Stimulated activated CD4-positive, alpha-beta T cell treated with anti-CD3 and anti-CD28 coated beads, Interleukin-15, amount 100 ng/mL, for 1 hour (primary cell): ENCODE measurements around the gene PIGQ.

Experiments
- DNase-seq, 2 donors: peaks; one replicate each; pipeline ENCODE4 v3.0.0-alpha.2; 2020; ENCODE audit warnings: low read depth in 1 of 2, low spot score in 1 of 2

The PIGQ gene

GRCh38 chr16:534135-534534 is 35.6 kb upstream of the PIGQ start:
- DNase-seq = no peak

DNA sequence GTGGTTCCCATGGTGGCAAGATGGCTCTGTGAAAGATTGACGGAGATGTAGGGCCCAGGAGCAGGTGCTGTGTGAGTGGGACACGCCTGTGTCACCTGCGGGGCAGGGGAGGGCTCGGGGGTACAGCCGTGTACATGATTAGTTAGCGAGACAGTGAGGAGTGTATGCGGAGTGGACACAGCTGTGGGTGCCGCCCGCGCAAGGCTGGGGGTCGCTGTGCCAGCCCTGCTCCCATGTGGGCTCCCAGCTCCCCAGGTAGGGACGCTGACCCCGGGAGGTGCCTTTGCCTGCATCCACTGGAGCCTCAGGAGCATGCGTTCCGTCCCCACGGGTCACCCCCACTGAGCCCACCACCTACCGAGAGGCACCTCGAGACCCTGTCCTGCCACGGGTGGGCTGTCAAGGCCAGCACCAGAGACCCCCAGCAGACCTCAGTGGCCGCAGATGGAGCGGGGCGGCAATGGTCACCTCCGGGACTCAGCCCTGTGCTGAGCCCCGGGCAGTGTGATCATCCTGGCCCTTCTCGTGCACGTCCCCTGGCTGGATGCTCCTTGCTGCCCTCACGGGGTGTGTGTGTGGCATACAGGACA is 34.8 kb upstream of the PIGQ start:
- DNase-seq = no peak

DNA sequence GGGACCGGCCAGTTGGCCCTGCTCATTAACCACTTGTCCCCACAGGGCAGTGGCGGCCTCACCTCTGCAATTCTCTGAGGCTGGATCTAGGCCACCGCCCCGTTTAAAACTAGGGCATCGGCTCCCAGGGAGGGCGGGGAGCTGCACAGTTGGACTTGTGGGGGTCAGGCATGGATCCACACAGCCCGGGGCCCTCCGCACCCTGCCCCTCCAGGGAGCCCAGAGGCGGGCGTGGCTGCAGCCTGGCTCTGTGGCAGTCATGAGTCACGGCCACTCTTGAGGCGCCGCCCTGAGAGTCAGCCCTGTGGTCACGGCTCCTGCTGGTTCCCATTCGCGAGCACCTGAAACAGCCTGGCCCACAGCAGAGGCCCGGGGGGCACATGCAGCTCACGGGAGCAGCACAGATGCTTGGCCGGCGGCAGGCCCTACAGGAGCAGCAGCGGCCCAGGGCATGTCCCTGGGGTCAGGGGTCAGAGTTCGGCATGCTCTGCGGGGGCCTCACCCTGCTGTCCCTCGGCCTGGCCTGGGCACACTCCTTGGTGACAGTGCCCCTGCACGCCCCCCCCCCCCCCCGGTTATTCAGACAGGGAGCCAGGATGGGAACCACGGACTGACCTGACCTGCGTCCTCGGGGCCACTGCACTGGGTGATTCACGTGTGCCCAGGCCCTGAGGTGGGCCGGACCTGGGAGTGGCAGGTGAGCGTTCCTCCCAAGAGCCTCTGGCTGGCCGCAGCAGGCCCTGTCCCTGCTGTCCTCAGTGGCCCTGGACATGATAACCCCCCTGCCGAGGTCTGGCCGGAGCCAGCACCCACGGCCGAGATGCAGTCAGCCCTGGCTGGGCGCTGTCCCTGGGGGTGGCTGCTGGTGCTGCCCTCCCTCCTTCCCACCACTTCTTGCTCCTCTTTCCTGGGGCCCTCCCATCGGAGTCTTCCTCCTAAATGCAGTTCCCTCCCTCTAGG is 34.0 kb upstream of the PIGQ start:
- no peak for DNase-seq

DNA sequence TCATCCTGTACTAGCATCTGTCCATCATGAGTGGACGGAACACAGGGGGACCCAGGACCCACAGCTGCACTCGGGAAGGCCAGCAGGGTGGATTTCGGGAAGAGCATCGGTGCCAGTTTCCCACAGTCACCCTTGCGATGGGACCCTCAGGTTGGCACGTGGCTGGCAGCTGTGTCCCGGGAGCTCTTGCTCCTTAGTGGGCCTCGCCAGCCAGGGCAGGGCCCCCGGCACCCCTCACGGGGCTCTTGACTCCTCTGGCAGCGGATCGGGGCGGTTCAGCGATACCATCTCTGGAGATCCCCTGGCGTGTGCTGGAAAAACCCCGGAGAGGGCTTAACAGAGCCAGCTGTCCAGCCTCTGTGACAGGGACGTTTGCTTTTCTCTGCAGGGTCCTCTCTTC is 33.0 kb upstream of the PIGQ start:
- no peak for DNase-seq

DNA sequence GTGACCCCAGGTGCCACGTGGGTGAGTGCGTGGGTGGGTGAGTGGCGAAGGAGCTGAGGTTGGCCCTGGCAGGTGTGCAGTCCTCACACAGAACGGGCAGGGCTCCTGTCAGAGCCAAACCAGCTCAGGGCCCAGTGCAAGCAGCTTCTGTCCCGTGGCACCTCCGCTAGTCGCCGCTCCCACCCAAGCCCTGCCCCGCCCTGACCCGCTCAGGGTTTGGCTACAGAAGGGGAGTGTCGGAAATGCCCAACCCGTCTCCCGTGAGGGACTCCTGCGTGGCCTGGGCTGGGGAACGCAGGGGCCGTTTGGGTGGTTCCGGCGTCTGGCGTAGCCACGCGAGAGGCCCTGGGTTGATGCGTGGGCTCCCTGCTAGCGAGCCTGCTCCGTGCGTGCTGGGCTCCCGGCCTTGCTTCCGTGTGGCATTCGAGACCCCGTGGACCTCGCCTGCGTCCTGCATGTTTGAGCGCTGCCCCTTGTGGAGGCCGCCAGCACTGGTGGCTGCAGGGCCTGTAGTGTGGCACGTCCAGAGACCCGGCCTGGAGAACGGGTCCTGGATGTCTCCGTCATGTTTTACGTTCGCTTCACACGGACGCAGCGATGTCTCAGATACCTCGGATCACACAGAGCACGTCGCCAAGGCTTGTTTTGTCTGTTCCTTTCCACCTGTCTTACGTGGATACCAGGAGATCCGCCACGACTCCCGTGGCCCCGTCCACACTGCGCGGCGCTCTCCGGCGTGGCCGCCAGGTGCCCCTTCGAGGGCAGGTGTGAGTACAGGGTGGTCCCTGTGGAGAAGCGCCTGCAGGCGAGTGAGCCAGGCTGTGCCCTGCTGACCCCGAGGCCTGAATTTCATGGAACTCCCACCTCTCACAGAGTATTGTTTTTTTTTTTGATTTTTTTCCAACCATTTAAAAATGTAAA is 32.1 kb upstream of the PIGQ start:
- DNase-seq = no peak

- no peak for DNase-seq
Observed at GRCh38 chr16:539901-540530, 29.8 kb upstream of the PIGQ start.

DNA sequence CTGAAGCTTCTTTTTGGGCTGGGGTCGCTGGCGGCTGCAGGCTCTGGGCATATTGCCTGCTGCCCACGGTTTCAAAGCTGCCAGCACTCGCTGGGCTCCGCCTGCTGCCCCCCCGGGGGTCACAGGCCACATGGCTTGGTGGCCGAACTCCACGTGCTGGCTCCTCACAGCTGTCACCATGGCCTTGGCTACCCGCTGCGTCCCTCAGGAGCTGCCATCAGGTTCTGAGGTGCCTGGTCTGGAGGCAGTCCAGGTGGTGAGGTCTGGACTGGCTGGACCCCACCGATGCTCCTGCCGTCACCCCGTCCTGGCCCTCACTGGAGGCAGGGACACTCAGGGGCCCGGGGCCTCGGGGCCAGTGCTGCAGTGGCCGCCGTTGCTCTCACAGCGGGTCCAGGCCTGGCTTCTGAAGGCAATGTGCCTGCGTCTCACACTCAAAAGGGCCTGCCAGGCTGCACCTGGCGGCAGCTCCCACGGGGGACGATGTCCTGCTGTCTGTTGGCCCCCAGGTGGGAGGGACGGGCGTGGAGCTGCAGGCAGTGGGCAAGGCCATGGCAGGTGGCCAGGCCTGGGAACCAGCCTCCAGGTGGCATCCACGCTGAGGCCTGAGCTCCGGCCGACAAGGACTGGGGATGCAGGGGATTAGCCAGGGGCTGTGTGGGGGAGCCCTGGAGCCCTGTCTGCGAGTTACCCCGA is 29.0 kb upstream of the PIGQ start:
- DNase-seq = no peak

DNA sequence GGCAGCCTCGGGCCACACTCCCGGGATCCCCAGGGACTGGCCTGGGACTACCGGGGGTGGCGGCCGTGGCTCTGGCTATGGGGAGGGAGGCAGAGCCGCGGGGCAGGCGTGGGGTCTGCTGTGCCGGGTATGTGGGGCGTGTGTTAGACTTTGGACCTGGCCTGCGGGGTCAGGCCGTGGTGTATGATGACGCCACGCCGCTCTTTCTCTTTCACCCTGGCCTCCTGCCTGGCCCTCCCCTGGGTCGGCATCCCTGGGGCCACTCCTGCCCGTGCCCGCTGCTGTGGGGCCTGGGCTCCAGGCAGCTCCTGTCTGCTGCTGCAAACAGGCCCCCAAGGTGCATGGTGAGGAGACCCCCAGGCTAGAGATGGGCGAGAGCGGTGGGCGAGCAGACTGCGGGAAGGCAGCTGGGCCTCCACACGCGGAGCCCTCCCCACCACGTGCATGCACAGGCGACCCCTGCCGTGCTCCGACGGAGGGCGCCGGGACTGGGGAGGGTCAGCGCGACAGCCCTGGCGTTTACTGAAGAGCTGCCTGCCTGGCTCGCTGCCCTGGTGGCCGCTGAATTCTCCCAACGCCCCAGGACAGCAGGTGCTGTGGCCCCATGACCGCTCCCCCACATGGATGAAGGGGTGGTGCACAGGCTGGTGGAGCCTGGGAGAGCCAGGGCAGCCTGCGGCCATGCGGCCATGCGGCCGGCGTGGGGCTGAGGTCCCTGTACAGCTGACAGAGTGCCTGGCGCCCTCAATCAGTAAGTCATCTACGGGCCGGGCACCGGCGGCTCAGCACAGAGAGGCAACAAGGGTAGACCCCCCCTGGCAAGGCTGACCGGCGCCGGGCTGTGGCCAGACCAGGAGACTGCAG is 26.2 kb upstream of the PIGQ start:
- DNase-seq = no peak

- no peak for DNase-seq
Observed at GRCh38 chr16:544517-544916, 25.3 kb upstream of the PIGQ start.

DNA sequence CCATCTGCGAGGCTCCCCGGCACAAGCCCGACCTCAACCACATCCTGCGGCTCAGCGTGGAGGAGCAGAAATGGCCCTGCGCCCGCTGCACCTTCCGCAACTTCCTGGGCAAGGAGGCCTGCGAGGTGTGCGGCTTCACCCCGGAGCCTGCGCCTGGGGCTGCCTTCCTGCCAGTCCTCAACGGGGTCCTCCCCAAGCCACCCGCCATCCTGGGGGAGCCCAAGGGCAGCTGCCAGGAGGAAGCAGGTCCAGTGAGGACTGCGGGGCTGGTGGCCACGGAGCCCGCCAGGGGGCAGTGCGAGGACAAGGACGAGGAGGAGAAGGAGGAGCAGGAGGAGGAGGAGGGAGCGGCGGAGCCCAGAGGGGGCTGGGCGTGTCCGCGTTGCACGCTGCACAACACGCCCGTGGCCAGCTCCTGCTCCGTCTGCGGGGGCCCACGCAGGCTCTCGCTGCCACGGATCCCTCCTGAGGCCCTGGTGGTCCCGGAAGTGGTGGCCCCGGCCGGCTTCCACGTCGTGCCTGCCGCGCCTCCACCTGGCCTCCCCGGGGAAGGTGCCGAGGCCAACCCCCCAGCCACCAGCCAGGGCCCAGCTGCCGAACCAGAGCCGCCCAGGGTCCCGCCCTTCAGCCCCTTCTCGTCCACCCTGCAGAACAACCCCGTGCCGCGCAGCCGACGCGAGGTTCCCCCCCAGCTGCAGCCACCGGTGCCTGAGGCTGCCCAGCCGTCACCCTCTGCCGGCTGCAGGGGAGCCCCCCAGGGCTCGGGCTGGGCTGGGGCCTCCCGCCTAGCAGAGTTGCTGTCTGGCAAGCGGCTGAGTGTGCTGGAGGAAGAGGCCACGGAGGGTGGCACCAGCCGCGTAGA is 22.6 kb upstream of the PIGQ start:
- DNase-seq = peak in 1 of 2 donors; percentile 47

DNA sequence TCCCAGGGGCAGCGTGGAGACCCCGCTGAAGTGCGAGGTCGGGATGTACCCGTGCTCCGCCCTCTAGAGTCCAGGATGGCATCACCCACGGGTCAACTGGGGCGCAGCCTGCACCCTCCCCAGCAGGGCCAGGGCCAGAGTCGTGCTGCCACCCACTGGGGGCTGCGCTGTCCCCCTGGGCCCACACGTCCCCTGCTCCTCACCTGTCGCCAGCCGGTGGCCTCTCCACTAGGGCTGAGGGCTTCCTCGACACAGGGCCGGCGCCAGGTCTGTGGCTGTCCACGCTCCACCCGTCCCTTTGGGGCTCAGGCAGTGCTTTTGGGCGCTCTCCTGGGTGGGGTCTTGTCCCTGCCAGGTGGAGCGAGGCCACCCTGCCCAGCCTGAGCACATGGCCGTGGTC is 21.2 kb upstream of the PIGQ start:
- no peak for DNase-seq

DNA sequence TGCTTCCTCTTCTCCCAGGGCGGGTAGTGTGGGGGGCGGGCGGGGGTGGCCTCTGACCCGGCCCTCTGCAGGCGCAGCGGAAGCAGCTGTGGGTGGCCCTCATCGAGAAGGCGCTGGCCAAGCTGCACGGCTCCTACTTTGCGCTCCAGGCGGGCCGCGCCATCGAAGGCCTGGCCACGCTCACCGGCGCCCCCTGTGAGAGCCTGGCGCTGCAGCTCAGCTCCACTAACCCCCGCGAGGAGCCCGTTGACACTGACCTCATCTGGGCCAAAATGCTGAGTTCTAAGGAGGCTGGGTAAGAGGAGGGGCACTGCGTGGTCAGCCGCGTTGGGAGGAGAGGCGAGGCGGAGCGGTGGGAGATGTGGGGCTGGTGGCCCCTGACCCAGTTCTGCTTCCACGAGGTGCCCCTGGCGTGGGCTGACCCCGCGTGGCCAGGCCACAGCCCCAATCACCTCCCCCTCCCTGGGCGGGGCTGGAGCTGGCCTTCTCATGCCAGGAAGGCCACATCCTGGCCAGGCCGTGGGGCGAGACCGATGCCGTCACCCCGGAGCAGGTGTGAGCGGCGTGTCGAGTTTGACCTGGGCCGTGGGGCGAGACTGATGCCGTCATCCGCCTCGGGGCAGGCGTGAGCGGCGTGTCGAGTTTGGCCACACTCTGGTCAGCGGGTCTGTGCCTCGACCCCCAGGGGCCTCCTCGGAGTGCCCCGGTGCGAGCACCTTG is 20.1 kb upstream of the PIGQ start:
- no peak for DNase-seq

DNA sequence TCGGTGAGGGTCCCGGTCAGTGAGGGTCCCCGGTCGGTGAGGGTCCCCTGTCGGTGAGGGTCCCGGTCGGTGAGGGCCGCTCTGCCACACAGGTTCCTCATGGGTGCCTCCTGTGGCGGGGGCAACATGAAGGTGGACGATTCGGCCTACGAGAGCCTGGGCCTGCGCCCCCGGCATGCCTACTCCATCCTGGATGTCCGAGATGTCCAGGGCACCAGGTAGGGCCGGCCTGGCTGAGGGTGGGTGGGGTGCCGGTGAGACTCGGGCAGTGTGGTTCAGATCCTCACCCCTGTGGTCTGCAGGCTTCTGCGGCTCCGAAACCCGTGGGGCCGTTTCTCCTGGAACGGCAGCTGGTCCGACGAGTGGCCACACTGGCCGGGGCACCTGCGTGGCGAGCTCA is 18.6 kb upstream of the PIGQ start:
- no peak for DNase-seq

DNA sequence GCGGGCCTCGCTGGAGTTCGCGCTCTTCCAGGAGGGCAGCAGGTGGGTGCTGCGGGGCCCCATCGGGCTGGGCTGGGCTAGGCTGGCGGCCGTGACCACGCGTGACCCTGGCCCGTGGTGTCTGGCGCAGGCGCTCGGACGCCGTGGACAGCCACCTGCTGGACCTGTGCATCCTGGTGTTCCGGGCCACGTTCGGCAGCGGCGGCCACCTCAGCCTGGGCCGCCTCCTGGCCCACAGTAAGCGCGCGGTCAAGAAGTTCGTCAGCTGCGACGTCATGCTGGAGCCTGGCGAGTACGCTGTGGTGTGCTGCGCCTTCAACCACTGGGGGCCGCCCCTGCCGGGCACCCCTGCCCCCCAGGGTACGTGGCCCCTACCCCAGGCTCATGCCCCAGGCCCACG is 17.6 kb upstream of the PIGQ start:
- DNase-seq = no peak

DNA sequence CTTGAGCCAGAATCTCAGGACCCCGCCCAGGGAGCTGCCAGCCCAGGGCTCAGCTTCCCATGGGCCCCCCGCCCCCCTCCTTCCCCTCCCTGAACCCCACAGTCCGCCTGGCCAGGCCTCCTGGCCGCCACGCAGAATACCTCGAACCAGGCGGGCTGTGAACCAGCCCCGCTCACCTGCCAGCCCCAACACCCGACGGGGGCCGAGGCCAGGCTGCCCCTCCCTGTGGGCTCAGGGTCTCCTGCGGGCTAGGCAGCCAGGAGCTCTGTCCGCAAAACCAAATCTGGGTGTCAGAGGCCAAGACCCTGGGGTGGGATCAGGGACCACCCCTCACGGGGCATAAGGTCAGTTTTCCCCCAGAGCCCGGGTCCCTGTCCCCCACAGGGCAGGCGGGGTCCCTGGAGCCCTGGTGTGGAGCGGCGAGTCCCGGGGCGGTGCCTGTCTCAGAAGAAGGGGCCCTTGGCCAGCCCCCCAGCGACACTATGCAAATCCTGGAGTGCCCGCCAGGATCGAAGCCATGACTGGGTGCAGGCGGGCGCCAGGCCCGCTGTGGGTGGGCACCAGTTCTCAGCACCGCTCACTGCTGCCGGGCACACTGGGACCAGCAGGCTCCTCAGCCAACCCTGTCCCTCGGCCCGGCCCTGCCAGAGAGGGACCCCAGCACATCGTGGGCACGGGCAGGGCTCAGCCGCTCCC is 16.0 kb upstream of the PIGQ start:
- no peak for DNase-seq

- no peak for DNase-seq
Observed at GRCh38 chr16:554297-554621, 15.5 kb upstream of the PIGQ start.

DNA sequence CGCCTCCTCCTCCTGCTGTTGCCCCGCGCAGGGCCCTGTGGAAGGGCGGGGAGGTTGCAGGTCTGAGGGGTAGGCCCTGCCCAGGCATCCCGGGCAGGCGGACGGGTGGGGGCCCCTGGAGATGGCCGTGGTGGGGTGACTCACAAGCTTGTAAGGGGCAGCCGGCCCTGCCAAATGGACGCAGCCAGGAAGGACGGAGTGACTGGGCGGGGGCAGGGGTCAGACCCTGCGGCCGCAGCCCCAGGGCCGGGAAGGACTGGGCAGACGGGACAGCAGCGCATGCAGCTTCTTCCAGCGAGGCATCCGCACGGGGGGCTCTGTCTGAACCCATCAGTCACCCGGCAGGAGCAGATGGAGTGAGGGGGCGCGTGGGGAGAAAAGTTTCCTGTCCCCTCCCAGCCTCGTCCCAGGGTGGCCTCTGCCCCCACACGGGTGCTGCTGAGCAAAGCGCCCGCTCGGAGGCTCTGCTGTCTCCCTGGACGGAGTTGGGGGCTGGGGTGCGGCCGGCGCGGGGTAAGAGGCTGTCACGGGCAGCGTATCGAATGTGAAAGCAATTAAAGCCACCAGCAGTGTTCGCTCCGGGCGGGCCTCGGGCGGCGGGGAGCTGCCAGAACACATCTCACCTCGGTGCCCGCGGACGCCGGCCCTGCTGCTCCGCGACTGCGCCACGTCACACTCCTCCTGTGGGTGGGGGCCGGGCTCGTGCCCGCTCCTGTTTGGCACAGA is 15.0 kb upstream of the PIGQ start:
- no peak for DNase-seq
